ENCODE measurements around the gene SLC27A3.

SLC27A3 gene

DNA sequence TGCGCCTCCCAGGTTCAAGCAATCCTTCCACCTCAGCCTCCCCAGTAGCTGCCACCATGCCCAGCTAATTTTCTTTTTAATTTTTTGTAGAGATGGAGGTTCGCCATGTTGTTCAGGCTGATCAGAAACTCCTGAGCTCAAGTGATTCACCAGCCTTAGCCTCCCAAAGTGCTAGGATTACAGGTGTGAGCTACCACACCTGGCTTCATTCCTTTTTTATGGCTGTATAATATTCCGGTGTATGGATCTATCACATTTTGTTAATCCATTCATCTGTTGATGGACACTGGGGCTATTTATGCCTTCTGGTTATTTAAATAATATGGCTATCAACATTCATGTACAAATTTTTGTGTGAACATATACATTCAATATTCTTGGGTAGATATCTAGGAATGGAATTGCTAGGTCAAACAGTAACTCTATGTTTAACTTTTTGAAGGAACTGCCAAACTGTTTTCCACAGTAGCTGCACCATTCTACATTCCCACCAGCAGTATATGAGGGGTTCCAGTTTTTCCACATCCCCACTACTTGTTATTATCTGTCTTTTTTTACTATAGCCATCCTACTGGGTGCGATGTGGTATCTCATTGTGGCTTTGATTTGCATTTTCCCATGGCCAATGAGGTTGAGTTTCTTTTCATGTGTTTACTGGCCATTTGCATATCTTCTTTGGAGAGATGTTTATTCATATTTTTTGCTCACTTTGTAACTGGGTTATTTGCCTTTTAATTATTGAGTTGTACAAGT is 11.0 kb downstream of the SLC27A3 start:
- no peak for TF ChIP-seq POLR2AphosphoS5 (IDR thresholded peaks at IDR 0.05; ENCODE audit: low read depth, low read length)
- no peak for TF ChIP-seq POLR2A (IDR thresholded peaks at IDR 0.05; ENCODE audit: low read depth, low read length)
- no peak for TF ChIP-seq TAF1 (IDR thresholded peaks at IDR 0.05; ENCODE audit: borderline replicate concordance, low read depth, low read length)
- FAIRE-seq (peak; percentile 68), DNase-seq (ENCODE audit: insufficient read length) (no peak)

DNA sequence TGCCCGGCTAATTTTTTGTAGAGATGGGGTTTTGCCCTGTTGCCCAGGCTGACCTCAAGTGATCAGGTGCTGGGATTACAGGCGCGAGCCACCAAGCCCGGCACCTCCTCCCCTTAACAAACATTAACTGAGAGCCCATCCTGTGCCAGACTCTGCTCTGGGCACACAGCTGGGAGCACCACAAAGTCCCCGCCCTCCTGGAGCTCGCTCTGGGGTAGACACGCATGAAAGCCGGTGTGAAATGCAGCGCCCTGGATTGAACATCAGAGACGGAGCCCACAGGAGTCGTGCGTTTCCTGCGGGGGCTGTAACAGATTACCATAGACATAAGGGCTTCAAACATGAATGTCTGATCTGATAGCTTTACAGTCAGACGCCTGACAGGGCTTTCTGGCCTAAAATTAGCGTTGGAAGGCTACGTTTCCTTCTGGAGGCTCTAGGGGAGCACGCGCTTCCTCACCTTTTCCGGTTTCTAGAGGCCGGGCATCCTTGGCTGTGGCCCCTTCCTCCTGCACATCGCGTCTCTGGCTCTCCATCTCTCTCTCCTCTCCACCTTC is 14.3 kb downstream of the SLC27A3 start:
- FAIRE-seq (peak; percentile 53), DNase-seq (ENCODE audit: insufficient read length) (no peak)
- TF ChIP-seq POLR2AphosphoS5 (IDR thresholded peaks at IDR 0.05; ENCODE audit: low read depth, low read length), result no peak
- TF ChIP-seq POLR2A (IDR thresholded peaks at IDR 0.05; ENCODE audit: low read depth, low read length), result no peak
- TF ChIP-seq TAF1 (IDR thresholded peaks at IDR 0.05; ENCODE audit: borderline replicate concordance, low read depth, low read length), result no peak

DNA sequence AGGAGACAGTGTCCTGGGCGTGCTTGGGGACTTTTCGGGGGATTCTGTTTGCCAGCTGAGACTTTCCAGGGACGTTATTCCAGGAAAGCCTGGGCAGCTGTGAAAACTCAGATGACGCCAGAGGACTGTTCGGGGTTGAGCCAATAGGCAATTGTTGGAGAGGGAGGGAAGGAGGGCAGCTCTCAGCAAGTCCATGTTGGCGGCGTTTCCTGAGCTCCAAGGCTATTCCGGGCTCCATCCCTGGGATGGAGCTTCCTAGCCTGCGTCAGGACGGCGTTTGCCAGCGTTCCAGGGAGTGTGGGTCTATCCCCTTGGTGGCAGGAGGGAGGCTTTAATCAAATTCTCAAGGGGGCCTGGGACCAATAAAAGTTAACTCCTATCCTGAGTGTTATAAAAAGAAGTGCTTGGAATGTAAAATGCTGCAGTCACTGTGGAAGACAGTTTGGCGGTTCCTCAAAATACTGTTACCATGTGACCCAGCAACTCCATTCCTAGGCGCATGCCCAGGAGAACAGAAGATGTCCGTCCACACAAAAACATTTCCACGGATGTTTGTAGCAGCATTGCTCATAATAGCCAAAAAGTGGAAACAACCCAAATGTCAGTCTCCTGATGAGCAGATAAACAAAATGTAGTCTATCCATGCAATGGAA is 15.2 kb downstream of the SLC27A3 start:
- no peak for TF ChIP-seq TAF1 (IDR thresholded peaks at IDR 0.05; ENCODE audit: borderline replicate concordance, low read depth, low read length)
- FAIRE-seq, result no peak

DNA sequence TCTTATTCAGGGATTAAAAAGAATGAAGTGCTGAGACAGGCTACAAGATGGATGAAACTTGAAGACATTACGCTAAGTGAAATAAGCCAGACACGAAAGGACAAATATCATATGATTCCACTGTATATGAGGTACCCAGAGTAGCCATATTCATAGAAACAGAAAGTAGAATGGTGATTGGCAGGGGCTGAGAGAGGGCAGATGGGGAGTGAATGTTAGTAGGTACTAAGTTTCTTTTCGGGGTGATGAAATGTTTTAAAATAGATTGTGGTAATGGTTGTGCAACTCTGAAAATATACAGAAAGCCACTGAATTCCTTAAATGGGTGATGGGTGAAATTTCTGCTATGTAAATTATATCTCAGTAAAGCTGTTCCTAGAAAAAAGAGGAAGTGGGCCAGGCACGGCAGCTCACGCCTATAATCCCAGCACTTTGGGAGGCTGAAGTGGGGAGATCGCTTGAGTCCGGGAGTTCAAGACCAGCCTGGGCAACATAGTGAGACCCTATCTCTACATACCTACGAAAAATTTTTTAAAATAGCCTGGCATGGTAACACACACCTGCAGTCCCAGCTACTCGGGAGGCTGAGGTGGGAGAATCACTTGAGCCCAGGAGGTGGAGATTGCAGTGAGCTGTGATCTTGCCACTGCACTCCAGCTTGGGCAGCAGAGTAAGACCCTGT is 15.9 kb downstream of the SLC27A3 start:
- FAIRE-seq (peak; percentile 97), DNase-seq (ENCODE audit: insufficient read length) (peak; percentile 73)
- TF ChIP-seq POLR2A (IDR thresholded peaks at IDR 0.05; ENCODE audit: low read depth, low read length) (0 out of 2 replicates have a peak, but pooled peaks have one; percentile 42), TAF1 (IDR thresholded peaks at IDR 0.05; ENCODE audit: borderline replicate concordance, low read depth, low read length) (no peak), POLR2AphosphoS5 (IDR thresholded peaks at IDR 0.05; ENCODE audit: low read depth, low read length) (no peak)

More for the DNA sequence above, 15.2 kb downstream of the SLC27A3 start:
- no peak for DNase-seq (ENCODE audit: insufficient read length)

DNA sequence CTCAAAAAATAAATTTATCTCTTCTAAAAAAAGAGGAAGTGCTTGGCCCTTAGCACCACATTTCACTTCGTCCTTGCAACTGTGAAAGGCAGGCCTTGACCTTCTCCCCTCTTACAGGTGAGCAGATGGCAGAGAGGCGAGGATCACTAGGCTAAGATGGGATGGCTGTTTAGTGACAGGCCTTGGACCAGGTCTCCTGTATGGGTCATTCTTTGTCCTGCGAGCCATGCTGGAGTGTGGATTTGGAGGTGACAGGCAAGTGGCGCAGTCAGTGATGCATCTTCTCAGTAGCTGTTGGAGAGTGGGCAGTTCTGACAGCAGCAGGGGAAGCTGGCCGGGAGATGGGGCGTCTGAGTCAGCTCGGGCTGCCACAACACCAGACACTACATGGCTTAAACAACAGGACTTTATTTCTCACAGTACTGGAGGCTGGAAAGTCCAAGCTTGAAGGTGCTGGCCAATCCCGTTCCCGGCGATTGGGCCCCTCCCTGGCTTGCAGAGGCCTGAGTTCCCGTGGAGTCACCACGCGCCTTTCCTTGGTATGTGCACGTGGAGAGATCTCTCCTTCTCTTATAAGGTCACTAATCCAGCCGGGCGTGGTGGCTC is 16.5 kb downstream of the SLC27A3 start:
- no peak for DNase-seq (ENCODE audit: insufficient read length)
- TF ChIP-seq TAF1 (IDR thresholded peaks at IDR 0.05; ENCODE audit: borderline replicate concordance, low read depth, low read length), result no peak
- no peak for TF ChIP-seq POLR2A (IDR thresholded peaks at IDR 0.05; ENCODE audit: low read depth, low read length)
- TF ChIP-seq POLR2AphosphoS5 (IDR thresholded peaks at IDR 0.05; ENCODE audit: low read depth, low read length), result no peak
- peak; percentile 85 for FAIRE-seq

DNA sequence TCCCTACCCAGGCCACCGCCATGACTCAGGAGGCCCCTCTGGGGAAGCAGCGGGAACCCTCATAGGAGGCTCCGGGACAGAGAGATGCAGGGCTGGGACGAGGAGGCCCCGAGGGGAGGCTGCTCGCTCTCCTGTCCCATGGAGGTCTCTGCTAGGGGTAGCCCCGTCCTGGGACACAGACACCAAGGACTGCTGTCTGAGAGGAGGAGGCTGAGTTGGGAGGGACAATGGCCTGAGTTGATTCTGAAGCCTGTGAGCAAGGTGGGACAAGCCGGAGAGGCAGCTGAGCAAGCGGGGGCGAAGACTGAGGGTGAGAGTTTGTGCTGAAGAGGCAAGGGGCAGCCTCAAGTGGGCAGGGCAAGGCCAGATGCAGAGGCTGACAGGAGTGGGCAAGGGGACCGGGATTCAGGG is 17.4 kb downstream of the SLC27A3 start:
- TF ChIP-seq POLR2AphosphoS5 (IDR thresholded peaks at IDR 0.05; ENCODE audit: low read depth, low read length), result no peak
- no peak for TF ChIP-seq TAF1 (IDR thresholded peaks at IDR 0.05; ENCODE audit: borderline replicate concordance, low read depth, low read length)
- TF ChIP-seq POLR2A (IDR thresholded peaks at IDR 0.05; ENCODE audit: low read depth, low read length), result no peak
- FAIRE-seq (no peak), DNase-seq (ENCODE audit: insufficient read length) (no peak)

DNA sequence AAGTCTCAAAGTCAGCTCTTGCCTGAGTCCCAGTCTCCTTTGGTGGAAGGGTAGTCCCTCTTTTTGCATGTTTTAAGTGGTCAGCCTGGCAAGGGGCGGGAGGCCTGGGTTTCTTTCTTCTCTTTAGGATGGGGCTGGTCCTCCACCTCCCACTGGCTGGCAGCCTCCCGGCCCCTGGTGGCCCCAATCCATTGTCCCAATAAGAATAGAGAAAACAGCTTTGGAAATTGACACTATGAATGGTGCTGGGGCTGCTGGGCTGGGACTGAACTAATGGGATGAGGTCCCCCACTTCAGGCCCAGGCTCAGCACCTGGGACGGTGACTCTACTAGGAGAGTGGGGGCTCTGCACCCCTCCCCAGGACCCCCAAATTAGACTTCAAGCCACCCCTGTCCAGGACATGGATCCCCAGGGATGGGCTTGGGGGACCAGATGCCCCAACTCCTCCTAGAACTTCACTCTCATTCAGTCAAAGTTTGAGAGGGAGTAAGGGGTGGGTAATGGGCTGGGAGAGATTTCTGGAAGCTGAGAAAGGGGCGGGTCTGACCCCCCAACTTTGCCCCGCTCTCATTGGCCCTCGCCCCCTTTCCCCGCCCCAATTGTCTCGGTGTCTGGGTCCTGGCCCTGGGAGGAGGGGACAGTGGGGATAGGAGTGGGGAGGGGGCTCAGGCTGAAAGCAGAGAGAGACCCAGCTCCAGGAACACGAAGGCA is 18.2 kb downstream of the SLC27A3 start:
- DNase-seq (ENCODE audit: insufficient read length) (no peak), FAIRE-seq (no peak)
- TF ChIP-seq POLR2AphosphoS5 (IDR thresholded peaks at IDR 0.05; ENCODE audit: low read depth, low read length) (no peak), POLR2A (IDR thresholded peaks at IDR 0.05; ENCODE audit: low read depth, low read length) (no peak), TAF1 (IDR thresholded peaks at IDR 0.05; ENCODE audit: borderline replicate concordance, low read depth, low read length) (no peak)

DNA sequence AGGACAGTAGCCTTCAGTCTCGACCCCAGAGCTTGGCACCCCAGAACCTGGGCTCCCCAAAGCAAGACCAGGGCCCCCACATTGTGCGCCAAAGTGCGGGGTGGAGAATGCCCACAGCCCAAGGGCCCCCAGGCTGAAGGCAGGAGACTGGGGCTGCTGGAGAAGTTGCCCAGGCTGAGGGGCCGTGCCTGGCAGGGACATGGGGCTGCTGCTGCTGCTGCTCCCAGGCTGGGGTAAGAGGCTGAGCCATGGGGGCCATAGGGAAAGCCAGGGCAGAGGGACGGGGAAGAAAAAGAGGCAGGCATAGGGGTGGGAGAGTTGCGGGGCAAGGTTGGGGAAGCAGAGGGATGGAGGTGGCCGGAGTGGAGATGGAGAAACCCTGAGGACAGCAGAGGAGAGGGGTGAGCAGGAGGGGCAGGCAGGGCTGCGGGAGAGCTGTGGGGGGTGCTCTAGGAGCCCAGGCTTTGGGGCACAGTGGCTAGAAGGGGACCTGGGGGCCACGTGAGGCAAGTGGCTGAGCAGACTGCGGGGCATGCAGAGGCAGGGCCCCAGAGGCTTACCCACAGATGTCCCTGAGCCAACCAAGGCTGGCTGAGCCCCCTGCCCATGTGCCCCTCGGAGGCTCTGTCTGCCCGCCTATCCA is 18.9 kb downstream of the SLC27A3 start:
- TF ChIP-seq TAF1 (IDR thresholded peaks at IDR 0.05; ENCODE audit: borderline replicate concordance, low read depth, low read length), result no peak
- no peak for TF ChIP-seq POLR2A (IDR thresholded peaks at IDR 0.05; ENCODE audit: low read depth, low read length)
- no peak for TF ChIP-seq POLR2AphosphoS5 (IDR thresholded peaks at IDR 0.05; ENCODE audit: low read depth, low read length)
- DNase-seq (ENCODE audit: insufficient read length), result no peak
- no peak for FAIRE-seq

DNA sequence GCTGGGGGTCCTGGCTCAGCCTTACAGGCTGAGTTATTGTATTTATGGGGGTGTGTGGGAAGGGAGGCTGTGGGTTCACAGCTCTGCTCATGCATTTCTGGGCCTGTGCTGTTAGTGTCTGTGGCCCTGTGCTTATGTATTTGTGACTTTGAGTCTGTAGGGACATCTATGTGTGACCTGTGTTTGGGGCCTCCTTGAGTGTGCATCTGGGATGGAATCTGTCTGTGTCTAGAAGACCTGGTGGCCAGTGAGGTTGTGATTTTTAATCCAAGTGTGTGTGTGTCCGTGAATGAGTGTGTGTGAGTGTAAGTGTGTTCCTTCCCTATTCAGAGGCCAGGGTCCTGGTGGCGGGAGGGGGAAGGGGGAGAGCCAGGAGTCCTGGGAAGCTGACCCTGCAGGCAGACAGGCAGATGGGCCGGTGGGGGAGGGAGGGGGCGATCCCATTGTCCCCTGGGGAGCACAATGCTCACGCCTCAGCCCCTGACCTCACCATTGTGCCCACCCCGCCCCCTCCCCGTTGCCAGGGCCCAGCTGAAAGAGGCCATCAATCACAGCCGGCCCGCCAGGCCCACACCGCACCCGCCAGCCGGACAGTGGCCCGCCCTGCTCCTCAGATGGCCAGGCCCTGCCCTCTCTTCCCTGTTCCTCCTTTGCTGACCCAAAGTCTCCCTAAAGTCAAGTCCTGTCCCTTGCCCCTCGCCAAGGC is 19.6 kb downstream of the SLC27A3 start:
- FAIRE-seq, result no peak
- TF ChIP-seq POLR2A (IDR thresholded peaks at IDR 0.05; ENCODE audit: low read depth, low read length), result no peak
- TF ChIP-seq POLR2AphosphoS5 (IDR thresholded peaks at IDR 0.05; ENCODE audit: low read depth, low read length), result no peak
- TF ChIP-seq TAF1 (IDR thresholded peaks at IDR 0.05; ENCODE audit: borderline replicate concordance, low read depth, low read length), result no peak
- DNase-seq (ENCODE audit: insufficient read length), result no peak

Measured in GM12892 (cell line).